OCI-LY1 (cell line): ENCODE data around the gene RBL2.

ENCODE experiments used
- H2AFZ ChIP-seq: fragments of 200-600 bp; sonication (generic), shearing (Covaris generic); 2 replicates; pipeline ENCODE4 v1.6.0; 2014; ENCODE audit warnings: antibody characterized with exemption, mild to moderate bottlenecking, low read length
- H3F3A ChIP-seq: fragments of 200-600 bp; sonication (generic), shearing (Covaris generic); 2 replicates; pipeline ENCODE4 v1.6.0; 2014; ENCODE audit warnings: mild to moderate bottlenecking, antibody characterized with exemption, low read length, moderate library complexity; ENCODE audit not compliant: insufficient read depth
- H3K27ac ChIP-seq: fragments of 200-600 bp; sonication (generic); 2 replicates; pipeline ENCODE4 v1.5.1; 2014; ENCODE audit warnings: low read length, mixed run types, mild to moderate bottlenecking, low read depth; ENCODE audit not compliant: poor library complexity, severe bottlenecking
- H3K27me3 ChIP-seq: fragments of 200-600 bp; sonication (generic); 2 replicates; pipeline ENCODE4 v1.6.0; 2014; ENCODE audit warnings: antibody characterized with exemption, mild to moderate bottlenecking, low read length, moderate library complexity; ENCODE audit not compliant: insufficient read depth
- H3K36me3 ChIP-seq: fragments of 200-600 bp; sonication (generic); 2 replicates; pipeline ENCODE4 v1.6.1; 2014; ENCODE audit warnings: mild to moderate bottlenecking, antibody characterized with exemption, low read length, moderate library complexity, mixed read lengths; ENCODE audit not compliant: insufficient read depth
- H3K4me1 ChIP-seq: fragments of 200-600 bp; sonication (generic); 2 replicates; pipeline ENCODE4 v1.5.1; 2014; ENCODE audit warnings: mild to moderate bottlenecking, low read length, moderate library complexity; ENCODE audit not compliant: insufficient read depth, severe bottlenecking
- H3K4me2 ChIP-seq: fragments of 200-600 bp; sonication (generic), shearing (Covaris generic); 2 replicates; pipeline ENCODE4 v1.6.1; 2014; ENCODE audit warnings: low read length
- H3K4me3 ChIP-seq: fragments of 200-600 bp; sonication (generic); 2 replicates; pipeline ENCODE4 v1.5.1; 2014; ENCODE audit warnings: low read length, low read depth, mild to moderate bottlenecking, mixed read lengths; ENCODE audit not compliant: poor library complexity, severe bottlenecking
- H3K79me2 ChIP-seq: fragments of 200-600 bp; shearing (Covaris generic); 2 replicates; pipeline ENCODE4 v1.6.1; 2016; ENCODE audit warnings: mixed run types, low read length, mixed read lengths; ENCODE audit not compliant: insufficient read depth
- H3K9ac ChIP-seq: fragments of 200-600 bp; sonication (generic), shearing (Covaris generic); 2 replicates; pipeline ENCODE4 v1.6.1; 2014; ENCODE audit warnings: mild to moderate bottlenecking, low read length, mixed read lengths
- H3K9me2 ChIP-seq: fragments of 200-600 bp; sonication (generic), shearing (Covaris generic); 2 replicates; pipeline ENCODE4 v1.6.1; 2014; ENCODE audit warnings: low read depth, mild to moderate bottlenecking, low read length, mixed read lengths
- H3K9me3 ChIP-seq: fragments of 200-600 bp; shearing (Covaris generic); 2 replicates; pipeline ENCODE4 v1.6.1; 2014; ENCODE audit warnings: low read length, mixed read lengths
- H4K20me1 ChIP-seq: fragments of 200-600 bp; sonication (generic), shearing (Covaris generic); 2 replicates; pipeline ENCODE4 v1.6.0; 2016; ENCODE audit warnings: mild to moderate bottlenecking, low read length; ENCODE audit not compliant: insufficient read depth
- EZH2 ChIP-seq: fragments of 200-600 bp; sonication (generic), shearing (Covaris generic); IDR thresholded peaks from 2 replicates; pipeline ENCODE4 v1.8.0; 2017; ENCODE audit warnings: borderline replicate concordance, mixed run types, mild to moderate bottlenecking, antibody characterized with exemption, low read length, moderate library complexity, mixed read lengths
- TF ChIP-seq, protein P1 (sequence below): fragments of 200-600 bp; sonication (generic), shearing (Covaris generic); IDR thresholded peaks from 2 replicates; pipeline ENCODE4 v1.5.1; 2017; ENCODE audit warnings: mild to moderate bottlenecking, antibody characterized with exemption, low read length, moderate library complexity, mixed read lengths

The RBL2 gene

DNA sequence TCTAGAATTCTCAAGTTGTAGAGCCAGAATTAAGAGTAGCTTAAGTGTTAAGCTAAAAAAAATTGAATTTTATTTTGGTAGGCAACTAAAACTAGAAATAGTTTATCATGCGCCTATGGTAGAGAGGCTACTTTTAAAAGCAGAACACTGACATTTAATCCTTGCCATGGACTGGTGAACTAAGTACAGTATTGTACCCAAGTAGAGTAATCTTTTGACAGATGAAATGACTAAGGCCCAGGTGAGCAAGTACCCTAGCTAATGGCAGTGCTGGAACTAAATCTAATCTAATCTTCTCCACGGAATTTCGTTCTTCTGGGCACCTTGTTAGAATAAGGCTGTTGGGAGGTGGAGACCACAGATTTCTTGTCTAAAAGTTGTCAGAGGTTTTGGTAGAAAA is 11.8 kb downstream of the RBL2 start:
- H3K27ac ChIP-seq, result no peak overlapping the region
- TF ChIP-seq, protein P1, sequence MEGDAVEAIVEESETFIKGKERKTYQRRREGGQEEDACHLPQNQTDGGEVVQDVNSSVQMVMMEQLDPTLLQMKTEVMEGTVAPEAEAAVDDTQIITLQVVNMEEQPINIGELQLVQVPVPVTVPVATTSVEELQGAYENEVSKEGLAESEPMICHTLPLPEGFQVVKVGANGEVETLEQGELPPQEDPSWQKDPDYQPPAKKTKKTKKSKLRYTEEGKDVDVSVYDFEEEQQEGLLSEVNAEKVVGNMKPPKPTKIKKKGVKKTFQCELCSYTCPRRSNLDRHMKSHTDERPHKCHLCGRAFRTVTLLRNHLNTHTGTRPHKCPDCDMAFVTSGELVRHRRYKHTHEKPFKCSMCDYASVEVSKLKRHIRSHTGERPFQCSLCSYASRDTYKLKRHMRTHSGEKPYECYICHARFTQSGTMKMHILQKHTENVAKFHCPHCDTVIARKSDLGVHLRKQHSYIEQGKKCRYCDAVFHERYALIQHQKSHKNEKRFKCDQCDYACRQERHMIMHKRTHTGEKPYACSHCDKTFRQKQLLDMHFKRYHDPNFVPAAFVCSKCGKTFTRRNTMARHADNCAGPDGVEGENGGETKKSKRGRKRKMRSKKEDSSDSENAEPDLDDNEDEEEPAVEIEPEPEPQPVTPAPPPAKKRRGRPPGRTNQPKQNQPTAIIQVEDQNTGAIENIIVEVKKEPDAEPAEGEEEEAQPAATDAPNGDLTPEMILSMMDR, result no peak
- no peak for TF ChIP-seq EZH2

DNA sequence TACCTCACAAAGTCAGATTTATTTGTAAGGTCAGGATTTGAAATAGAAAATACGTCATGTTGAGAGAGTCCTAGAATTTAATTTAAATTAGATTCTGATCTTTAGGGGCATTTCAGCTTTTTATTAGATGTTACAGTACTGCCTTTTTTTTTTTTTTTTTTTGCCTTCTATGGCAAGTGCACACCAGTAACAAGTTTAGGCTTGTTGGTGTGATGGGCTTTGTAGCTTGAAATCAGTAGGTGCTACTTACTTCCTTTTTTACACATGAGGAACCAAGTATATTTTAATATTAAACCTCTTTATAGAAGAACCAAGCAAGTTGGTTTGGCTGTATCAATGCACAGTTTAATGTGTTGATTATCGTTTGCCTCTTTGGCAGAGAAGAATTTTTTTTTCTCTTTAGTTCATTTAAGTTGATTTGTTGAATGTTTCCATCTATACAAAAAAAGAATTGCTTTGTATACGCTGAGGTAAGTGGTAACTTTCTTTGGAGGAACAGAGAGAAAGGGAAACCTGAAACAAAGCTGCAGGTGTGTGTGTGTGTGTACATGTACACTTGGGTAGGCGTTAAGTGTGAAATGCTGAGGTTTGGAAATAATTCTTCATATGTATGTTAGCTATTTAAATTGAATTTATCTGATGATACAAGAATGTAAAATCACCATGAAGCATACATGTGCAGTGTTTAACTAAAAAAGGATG is 15.7 kb downstream of the RBL2 start:
- no peaks in the 10 kb centered on the region for H3F3A ChIP-seq
- H3K4me2 ChIP-seq, result no peak overlapping the region
- TF ChIP-seq EZH2, result no peak
- TF ChIP-seq, protein P1, result no peak
- no peaks in the 10 kb centered on the region for H4K20me1 ChIP-seq
- H3K4me1 ChIP-seq, result no peaks in the 10 kb centered on the region
- no peaks in the 10 kb centered on the region for H3K9me2 ChIP-seq
- no peak overlapping the region for H3K27ac ChIP-seq
- H3K27me3 ChIP-seq, result no peaks in the 10 kb centered on the region
- no peak overlapping the region for H3K9ac ChIP-seq
- H2AFZ ChIP-seq, result no peak overlapping the region
- H3K9me3 ChIP-seq, result no peaks in the 10 kb centered on the region
- H3K4me3 ChIP-seq, result no peak overlapping the region
- peaks cover 49% of the 10 kb centered on the region for H3K36me3 ChIP-seq
- H3K79me2 ChIP-seq, result no peaks in the 10 kb centered on the region

More for the DNA sequence above, 11.8 kb downstream of the RBL2 start:
- Histone ChIP-seq H3K4me3 (no peak overlapping the region), H3K4me1 (no peaks in the 10 kb centered on the region), H3K9me3 (no peaks in the 10 kb centered on the region), H3K4me2 (no peak overlapping the region), H3F3A (no peaks in the 10 kb centered on the region), H3K79me2 (no peaks in the 10 kb centered on the region), H2AFZ (no peak overlapping the region), H3K9me2 (no peaks in the 10 kb centered on the region), H4K20me1 (no peaks in the 10 kb centered on the region), H3K36me3 (peaks cover 60% of the 10 kb centered on the region), H3K27me3 (no peaks in the 10 kb centered on the region), H3K9ac (no peak overlapping the region)

DNA sequence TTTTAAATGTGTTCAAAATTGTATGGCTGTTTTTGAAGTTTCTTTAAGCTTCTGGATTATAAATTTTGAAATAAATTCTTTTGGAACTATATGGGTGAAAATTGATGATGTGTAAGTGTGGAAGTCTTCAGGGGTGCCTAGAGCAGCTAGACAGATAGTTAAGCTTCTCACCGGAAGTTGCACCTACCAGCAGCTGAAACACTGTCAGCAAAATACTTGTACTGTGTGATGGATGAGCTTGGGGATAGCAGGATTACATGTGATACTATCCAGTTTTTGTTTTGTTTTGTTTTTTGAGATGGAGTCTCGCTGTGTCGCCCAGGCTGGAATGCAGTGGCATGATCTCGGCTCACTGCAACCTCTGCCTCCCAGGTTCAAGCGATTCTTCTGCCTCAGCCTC is 19.7 kb downstream of the RBL2 start:
- no peaks in the 10 kb centered on the region for H3K9me3 ChIP-seq
- H3K36me3 ChIP-seq, result peaks cover 51% of the 10 kb centered on the region
- no peaks in the 10 kb centered on the region for H4K20me1 ChIP-seq
- no peaks in the 10 kb centered on the region for H3K27me3 ChIP-seq
- H3K4me2 ChIP-seq, result no peak overlapping the region
- H3K79me2 ChIP-seq, result no peaks in the 10 kb centered on the region
- no peak overlapping the region for H3K4me3 ChIP-seq
- no peak overlapping the region for H3K27ac ChIP-seq
- no peak for TF ChIP-seq EZH2
- no peak overlapping the region for H3K9ac ChIP-seq
- H3K4me1 ChIP-seq, result peaks cover 18% of the 10 kb centered on the region
- no peak overlapping the region for H2AFZ ChIP-seq
- H3K9me2 ChIP-seq, result no peaks in the 10 kb centered on the region
- H3F3A ChIP-seq, result no peaks in the 10 kb centered on the region

DNA sequence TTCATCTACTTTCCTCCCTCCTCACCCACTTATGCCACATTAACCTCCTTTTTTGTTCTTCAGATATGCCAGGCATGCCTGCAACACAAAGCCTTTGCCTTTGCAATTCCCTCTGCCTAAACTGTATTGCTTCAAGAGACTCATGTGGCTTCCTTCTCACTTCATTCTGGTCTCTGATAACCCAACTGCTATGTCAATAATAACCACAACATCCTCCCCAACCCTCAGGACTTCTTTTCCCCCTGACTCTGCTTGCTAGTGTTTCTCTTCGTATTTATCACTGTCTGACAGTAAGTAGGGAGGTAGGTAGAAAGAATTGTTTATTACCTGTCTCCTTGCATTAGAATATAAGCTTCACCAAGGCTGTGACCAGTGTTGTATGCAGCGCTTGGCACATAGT is 22.4 kb downstream of the RBL2 start:
- TF ChIP-seq, protein P1, result no peak
- no peak for TF ChIP-seq EZH2
- Histone ChIP-seq H3K4me1 (peaks cover 18% of the 10 kb centered on the region), H3K9me3 (no peaks in the 10 kb centered on the region), H3K27me3 (no peaks in the 10 kb centered on the region), H3K4me2 (no peak overlapping the region), H4K20me1 (no peaks in the 10 kb centered on the region), H3K4me3 (no peak overlapping the region), H2AFZ (no peak overlapping the region), H3K36me3 (peaks cover 69% of the 10 kb centered on the region), H3K27ac (peak overlapping the region; percentile 87), H3K9me2 (no peaks in the 10 kb centered on the region), H3K9ac (no peak overlapping the region), H3K79me2 (no peaks in the 10 kb centered on the region), H3F3A (no peaks in the 10 kb centered on the region)
